Activated T-helper 1 cell treated with anti-CD3 and anti-CD28 coated beads, Interleukin-2, amount 50 U/mL, for 16 hours (primary cell): ENCODE data around the gene CHCHD5.
"Not testable (repeated sequence)": the region's sequence is repeated elsewhere in the genome, so short reads cannot be mapped to it uniquely, and the experiment has no call there.

ENCODE experiments used
- DNase-seq, 2 donors: peaks; one replicate each; pipeline ENCODE4 v3.0.0-alpha.2; 2020; ENCODE audit warnings: low read depth in 1 of 2, low spot score in 1 of 2

CHCHD5 gene

GRCh38 chr2:112585873-112586464 lies 1.6 kb downstream of the CHCHD5 start:
- no peak for DNase-seq

GRCh38 chr2:112588611-112589045 lies 4.2 kb downstream of the CHCHD5 start:
- no peak for DNase-seq

GRCh38 chr2:112591413-112591812 lies 7.0 kb downstream of the CHCHD5 start:
- DNase-seq = no peak

DNA sequence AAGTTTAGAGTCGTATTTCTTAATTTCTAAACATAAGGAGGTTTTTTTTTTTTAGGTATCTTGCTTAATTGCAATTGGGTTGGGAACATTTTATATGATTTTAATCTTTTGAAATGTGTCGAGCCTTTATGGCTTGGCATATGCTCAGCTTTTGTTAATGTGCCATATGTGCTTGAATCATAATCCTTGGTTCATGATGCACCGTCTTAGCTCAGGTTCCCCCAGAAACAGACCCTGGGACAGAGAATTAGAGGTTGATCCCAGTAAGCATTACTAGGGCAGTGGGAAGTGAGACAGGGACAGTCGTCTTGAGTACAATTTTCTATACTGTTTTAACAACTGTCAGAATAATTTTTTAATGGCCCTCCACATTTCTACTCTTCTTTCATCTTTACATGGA lies 9.3 kb downstream of the CHCHD5 start:
- no peak for DNase-seq

DNA sequence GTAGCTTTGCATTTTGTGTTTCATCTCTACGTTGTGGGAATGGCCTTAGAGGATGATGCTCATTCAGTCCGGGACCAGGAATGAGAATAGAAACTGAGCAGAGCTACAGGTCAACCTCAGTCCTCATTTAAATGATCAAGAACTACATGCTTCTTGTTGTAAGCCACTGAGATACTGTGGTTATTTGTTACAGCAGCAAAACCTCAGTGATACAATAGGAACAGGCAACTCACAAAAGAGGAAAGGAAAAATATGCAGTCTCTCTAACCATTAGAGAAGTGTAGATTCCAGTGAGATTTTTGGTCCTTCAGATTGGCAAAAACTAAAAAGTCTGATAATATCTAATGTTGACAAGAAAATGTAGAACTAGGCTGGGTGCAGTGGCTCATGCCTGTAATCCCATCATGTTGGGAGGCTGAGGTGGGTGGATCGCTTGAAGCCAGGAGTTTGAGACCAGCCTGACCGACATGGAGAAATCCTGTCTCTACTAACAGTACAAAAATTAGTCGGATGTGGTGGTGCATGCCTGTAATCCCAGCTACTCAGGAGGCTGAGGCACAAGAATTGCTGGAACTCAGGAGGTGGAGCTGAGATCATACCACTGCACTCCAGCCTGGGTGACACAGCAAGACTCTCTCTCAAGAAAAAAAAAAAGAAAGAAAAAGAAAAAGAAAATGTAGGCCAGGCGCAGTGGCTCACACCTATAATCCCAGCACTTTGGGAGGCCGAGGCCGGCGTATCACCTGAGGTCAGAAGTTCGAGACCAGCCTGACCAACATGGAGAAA lies 13.3 kb downstream of the CHCHD5 start:
- DNase-seq = no peak

GRCh38 chr2:112600634-112601033 lies 16.2 kb downstream of the CHCHD5 start:
- DNase-seq = no peak

DNA sequence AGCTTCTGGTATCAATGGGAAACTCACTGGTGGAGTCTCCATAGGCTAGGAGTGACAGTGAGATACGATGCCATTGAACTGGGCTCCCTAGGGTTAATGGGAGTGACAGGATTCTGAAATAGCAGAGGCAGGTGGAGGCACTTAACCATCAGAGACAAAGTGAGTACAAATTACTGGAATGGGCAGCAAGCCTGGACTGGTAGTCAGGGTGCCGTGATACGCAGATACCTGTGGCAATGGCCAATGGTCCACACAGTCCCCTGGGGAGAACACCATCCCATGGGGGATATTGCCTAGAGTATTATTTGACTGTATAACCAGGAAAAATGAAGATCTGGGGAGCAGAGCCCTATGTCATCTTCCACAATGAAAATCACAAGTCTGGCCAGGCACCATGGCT lies 17.3 kb downstream of the CHCHD5 start:
- DNase-seq = no peak

DNA sequence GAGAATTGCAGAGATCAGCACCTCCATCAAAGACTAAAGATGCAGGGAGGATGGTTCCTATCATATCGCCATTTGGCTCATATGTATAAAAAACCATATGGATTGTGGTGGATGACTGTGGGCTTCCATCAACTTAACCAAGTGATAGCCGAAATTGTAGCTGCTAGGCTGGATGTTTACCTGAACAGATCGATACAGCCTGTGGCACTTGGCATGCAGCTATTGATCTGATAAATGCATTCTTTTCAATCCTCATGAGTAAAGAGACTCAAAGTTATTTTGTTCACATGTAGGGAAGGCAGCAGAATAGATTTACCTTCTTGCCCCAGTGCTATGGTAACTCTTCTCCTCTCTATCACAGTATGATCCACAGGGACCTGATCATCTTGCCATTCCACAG lies 18.5 kb downstream of the CHCHD5 start:
- no peak for DNase-seq

GRCh38 chr2:112603731-112604130 lies 19.3 kb downstream of the CHCHD5 start:
- no peak for DNase-seq

DNA sequence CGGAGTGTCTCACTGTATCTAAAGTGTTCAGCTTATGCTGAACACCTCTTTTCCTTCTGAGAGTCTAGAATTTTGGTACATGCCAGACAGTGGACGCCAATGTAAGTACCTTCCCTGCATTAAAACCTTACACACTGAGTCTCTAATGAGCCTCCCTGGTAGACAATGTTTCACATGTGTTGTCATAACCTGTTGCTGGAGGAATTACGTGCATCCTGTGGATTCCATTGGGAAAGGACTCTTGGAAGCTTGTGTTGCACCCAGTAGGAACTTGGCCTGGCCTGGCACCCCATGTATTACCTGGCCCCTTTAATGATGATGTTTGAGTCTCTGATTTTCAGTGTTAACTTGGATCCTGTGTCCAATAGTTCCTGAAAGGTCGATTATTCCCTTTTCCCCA lies 20.5 kb downstream of the CHCHD5 start:
- no peak for DNase-seq

DNA sequence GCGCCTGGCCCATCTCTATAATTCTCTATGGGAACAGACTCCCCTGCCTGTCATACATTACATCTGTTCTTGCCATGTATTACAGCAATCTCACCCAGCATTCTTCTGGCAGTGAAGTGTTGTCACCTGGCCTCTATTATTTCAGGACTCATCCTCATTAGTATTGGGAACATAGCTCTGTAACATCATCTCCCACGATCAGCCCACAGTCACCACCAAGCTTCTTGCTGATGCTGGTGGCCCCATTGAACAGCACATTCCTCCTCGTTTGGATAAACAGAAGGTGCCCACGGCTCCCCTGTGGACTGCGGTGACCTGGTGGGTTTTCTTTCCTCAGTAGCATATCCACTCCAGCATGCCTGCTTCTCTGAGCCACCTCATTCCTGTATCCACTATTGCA lies 21.5 kb downstream of the CHCHD5 start:
- DNase-seq = no peak

DNA sequence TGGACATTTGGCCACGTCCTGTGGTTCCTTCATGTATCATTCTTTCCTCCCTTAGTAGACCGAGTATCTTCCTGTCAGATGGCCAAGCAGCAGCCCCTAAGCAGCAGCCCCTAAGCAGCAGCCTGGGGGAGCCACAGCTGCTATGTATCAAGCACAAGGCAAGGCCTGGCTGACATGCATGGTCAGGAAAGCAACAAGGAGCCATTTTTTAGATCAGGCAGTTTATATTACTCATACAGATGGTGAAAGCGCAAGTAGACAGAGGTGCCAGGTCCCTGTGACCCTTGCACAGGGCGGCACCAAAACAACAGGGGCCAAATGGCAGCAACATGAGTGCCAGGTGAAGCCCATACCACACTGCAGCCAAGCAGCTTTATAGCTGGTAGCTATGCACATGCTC lies 22.1 kb downstream of the CHCHD5 start:
- DNase-seq = no peak

DNA sequence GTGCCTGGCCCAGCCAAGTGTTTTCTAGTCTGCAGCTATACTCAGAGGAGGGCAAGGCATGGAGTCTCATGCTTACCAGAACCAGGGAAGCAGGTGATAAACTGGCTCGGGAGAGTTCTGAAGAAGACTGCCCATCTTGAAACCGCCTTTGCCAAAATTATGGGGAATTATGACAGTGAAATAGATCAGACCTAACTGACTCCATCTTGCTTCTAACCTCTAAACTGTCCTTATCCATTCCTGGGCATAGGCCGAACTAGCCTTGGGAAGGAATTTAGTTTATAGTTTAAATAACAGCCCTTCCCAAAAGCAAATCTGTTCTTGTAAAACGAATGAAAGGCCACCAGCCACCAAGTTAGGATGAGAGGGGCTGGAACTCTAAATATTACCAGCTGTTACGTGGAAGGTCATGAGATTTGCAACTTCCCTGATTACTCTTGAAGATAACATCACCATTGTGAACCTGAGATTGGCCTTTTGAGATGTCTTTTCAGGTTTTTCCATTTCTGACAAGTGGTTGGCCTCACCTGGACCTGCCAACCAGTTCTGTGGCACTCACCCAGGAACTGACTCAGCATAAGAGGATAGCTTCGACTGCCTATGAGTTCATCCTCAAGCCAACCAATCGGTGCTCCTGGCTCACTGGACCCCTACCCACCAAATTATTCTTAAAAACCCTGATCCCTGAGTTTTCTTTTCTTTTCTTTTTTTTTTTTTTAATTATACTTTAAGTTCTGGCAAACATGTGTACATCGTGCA lies 23.4 kb downstream of the CHCHD5 start:
- DNase-seq = no peak

DNA sequence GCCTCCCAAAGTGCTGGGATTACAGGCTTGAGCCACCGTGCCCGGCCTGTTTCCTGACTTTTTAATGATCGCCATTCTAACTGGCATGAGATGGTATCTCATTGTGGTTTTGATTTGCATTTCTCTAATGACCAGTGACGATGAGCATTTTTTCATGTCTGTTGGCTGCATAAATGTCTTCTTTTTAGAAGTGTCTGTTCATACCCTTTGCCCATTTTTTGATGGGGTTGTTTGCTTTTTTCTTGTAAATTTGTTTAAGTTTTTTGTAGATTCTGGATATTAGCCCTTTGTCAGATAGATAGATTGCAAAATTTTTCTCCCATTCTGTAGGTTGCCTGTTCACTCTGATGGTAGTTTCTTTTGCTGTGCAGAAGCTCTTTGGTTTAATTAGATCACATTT lies 24.9 kb downstream of the CHCHD5 start:
- not testable (repeated sequence) for DNase-seq

- DNase-seq = not testable (repeated sequence)
Observed at GRCh38 chr2:112612283-112612682, 27.9 kb downstream of the CHCHD5 start.

DNA sequence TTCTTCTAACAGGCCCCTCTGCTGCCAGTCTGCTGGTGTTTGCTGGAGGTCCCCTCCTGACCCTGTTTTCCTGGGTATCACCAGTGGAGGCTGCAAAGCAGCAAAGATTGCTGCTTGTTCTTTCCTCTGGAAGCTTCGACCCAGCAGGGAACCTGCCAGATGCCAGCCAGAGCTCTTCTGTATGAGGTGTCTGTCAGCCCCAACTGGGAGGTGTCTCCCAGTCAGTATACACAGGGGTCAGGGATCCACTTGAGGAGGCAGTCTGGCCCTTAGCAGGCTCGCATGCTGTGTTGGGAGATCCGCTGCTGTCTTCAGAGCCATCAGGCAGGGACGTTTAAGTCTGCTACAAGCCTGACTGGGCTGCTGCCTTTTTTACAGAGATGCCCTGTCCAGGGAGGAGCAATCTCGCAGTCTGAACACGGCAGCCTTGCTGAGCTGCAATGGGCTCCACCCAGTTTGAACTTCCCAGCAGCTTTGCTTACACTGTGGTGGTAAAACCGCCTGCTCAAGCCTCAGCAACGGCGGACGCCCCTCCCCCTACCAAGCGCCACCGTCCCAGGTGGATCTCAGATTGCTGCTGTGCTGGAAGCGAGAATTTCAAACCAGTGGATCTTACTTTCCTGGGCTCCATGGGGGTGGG lies 29.9 kb downstream of the CHCHD5 start:
- DNase-seq = no peak

GRCh38 chr2:112615051-112615450 lies 30.6 kb downstream of the CHCHD5 start:
- DNase-seq = no peak

DNA sequence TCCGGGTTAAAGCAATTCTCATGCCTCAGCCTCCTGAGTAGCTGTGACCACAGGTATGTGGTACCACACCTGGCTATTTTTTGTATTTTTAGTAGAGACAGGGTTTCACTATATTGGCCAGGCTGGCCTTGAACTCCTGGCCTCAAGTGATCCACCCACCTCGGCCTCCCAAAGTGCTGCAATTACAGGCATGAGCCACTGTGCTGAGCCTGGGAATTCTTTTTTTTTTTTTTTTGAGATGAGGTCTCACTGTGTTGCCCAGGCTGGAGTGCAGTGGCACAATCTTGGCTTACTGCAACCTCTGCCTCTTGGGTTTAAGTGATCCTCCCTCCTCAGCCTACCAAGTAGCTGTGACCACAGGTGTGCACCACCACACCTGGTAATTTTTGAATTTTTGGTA lies 31.4 kb downstream of the CHCHD5 start:
- DNase-seq = not testable (repeated sequence)

GRCh38 chr2:112618383-112618782 lies 34.0 kb downstream of the CHCHD5 start:
- DNase-seq = no peak

- no peak for DNase-seq
Observed at GRCh38 chr2:112621790-112622527, 37.5 kb downstream of the CHCHD5 start.

- no peak for DNase-seq
Observed at GRCh38 chr2:112622528-112622849, 38.1 kb downstream of the CHCHD5 start.
